Amniotic epithelial cell (primary cell): ENCODE data around the gene MIF.
"Not testable (repeated sequence)": the region's sequence is repeated elsewhere in the genome, so short reads cannot be mapped to it uniquely, and the experiment has no call there.

Experiments
- DNase-seq: peaks from one replicate; pipeline ENCODE4 v3.0.0-alpha.2; 2010; ENCODE audit warnings: low read depth

MIF gene

DNA sequence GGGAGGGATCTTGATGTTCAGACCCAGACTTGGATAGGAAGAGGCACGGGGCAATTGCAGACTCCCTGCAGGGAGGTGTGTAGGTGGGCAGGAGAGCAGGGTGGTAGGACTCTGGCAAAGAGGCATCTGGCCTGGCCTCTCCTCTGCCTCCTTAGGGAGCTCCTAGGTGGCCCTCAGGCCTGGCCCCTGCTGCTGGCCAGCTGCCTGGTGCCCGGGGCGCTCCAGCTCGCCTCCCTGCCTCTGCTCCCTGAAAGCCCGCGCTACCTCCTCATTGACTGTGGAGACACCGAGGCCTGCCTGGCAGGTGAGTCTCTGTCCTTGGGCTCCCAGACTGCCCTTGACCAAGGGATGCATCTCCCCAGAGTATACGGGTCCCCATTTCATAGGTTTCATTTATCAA, 16.6 kb upstream of the MIF start:
- no peak for DNase-seq

DNA sequence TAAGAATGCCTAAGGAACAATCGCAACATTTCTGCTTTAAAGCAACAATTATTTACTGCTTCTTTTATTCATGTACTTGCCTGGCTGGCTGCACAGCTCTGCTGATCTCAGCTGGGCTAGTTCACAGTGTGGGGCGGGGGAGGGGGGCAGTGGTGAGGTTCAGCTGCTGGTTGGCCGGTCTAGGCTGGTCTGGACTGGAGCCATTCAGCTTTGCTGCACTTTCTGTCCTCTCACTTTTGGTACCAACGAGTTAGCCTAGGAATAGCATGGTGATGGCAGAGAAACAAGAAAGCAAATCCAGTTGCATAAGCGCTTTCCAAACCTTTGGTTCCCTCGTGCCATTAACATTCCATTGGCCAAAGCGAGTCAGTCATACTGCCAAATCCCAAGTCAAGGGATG, 16.0 kb upstream of the MIF start:
- no peak for DNase-seq

DNA sequence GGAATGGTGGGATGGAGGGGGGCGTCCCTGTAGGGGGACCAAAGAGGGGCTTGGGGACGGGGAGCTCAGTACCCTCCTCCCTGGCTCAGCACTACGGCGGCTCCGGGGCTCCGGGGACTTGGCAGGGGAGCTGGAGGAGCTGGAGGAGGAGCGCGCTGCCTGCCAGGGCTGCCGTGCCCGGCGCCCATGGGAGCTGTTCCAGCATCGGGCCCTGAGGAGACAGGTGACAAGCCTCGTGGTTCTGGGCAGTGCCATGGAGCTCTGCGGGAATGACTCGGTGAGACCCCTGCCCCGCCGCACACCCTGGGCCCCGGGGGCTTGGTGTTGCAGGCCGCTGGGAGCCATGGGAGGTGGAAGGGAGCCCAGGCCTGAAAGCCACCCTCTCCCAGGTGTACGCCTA, 11.8 kb upstream of the MIF start:
- DNase-seq: no peak

DNA sequence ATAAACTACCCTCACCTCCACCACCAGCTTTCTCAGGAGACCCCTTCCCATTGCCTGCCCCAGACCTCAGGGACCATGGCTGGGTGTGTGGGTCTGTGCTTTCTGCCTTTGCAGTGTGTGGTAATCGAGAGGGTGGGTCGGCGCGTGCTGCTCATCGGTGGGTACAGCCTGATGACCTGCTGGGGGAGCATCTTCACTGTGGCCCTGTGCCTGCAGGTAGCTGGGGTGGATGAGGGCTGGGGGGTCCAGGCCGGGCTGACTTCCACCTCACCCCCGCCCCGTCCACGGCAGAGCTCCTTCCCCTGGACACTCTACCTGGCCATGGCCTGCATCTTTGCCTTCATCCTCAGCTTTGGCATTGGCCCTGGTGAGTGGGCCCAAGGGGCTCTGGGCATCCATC, 10.5 kb upstream of the MIF start:
- no peak for DNase-seq

DNA sequence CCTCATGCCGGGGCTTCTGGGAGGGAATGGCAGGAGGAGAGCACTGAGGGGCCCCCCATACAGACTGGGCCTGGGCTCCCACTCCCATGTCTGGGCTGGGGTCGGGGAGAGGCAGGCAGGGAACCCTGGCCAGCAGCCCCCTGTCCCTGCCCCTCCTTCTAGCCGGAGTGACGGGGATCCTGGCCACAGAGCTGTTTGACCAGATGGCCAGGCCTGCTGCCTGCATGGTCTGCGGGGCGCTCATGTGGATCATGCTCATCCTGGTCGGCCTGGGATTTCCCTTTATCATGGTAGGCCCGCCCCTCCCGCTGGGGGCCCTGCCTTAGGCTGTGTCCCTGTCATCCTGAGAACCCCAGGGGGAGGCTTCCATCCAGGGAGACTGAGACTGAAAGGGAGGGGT, 10.0 kb upstream of the MIF start:
- DNase-seq: no peak

DNA sequence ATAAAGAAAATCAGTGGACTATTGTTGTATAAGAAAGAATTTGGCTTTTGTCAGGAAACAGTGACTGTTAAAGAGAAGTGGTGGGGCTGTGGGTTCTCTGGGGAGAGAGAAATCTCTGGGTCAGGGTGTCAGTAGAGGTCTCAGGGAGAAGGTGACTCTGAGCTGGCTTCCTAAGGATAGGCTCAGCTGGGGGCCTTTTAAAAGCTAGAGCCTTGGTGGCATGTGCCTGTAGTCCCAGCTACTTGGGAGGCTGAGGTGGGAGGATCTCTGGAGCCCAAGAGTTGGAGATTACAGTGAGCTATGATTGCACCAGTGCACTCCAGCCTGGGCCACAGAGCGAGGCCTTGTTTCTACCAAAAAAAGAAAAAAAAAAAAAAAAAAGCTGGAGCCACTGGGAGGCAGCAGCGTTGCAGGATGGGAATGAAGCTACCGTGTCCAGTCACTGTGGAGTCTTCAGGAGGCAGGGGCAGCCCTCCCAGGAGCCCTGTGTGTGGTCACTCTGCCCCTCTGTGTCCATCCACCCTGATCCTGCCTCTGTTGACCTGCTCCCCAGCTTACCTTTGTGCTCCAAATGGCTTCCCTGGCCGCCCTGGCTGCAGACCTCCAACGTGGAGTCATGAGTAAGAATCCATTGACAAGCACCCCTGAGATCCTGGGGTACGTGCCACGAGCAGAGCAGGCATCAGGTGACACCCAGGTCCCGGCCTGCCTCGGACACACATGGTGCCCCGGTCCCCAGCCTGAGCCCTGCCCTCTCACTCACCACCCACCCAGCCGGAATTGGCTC, 5.4 kb upstream of the MIF start:
- peak; percentile 48 for DNase-seq

DNA sequence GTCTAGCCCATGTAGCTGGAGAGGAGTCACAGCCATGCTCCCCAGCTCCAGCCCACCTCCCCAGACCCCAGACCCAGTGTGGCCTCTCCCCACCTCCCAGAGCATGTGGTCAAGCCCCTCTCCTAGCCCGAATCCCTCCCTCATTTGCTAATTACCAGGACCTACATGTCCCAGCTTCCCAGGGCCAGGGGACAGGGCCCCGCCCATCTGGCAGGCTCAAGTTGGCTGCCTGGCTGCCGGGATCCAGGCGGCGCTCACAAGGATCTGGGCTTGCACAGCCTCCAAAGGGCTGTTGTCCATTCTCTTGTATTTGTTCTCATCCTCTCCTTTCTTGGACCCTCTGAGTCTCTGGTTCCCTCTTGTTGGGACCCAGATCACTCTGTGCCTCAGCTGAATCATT, 4.6 kb upstream of the MIF start:
- no peak for DNase-seq

DNA sequence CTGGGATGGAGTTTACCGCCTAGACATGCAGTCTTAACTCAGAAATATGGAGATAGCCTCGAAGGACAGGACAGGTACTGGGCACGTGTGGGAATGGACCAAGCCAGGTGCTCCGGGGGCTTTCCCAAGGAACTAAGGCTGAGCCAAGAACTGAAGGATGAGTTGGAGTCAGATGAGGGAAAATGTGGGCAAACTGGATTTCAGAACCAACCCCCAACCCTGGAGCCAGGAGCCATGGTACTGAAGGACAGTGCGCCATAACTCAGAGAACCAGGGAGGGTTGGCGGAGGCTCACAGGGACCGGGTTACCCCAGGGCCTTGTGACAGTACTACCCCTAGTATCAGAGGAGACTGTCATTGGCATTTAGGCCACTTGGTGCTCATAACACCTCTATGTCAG, 2.5 kb upstream of the MIF start:
- DNase-seq: no peak

DNA sequence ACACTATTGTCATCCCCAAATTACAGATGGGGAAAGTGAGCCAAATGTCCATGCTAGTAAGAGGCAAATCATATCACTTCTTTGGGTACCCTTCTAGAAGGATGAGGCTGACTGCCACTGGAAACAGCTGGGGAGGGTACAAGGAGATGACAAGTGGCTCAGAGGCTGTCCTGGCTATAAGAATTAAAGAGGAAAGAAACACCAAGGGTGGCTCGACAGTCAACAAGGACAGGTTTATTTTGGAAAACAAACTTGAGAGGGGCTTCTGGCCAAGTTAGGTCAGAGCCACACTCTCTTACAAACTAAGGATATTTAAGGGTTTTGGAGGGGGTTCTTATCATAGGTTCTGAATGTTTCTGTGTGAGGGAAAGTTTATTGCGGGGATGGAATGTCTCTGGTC, 2.1 kb upstream of the MIF start:
- no peak for DNase-seq

DNA sequence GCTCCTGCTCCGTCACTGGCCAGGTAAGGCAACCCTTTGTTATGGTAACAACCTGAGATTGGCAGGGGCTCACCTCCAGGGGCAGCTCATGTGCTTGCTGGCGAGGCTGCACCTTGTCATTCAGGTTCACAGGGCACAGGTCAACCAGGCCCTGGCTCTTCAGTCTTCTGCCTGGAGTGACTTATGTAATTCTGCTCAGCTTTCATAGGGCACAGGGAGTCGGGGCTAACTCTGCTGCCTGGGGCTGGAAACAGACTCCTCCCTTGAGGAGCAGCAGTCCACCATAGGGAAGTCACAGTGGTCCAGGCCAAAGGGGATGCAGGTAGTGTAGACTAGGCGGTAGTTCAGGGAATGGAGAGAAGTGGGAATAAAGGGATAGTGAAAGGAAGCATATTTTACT, 1.5 kb upstream of the MIF start:
- no peak for DNase-seq

DNA sequence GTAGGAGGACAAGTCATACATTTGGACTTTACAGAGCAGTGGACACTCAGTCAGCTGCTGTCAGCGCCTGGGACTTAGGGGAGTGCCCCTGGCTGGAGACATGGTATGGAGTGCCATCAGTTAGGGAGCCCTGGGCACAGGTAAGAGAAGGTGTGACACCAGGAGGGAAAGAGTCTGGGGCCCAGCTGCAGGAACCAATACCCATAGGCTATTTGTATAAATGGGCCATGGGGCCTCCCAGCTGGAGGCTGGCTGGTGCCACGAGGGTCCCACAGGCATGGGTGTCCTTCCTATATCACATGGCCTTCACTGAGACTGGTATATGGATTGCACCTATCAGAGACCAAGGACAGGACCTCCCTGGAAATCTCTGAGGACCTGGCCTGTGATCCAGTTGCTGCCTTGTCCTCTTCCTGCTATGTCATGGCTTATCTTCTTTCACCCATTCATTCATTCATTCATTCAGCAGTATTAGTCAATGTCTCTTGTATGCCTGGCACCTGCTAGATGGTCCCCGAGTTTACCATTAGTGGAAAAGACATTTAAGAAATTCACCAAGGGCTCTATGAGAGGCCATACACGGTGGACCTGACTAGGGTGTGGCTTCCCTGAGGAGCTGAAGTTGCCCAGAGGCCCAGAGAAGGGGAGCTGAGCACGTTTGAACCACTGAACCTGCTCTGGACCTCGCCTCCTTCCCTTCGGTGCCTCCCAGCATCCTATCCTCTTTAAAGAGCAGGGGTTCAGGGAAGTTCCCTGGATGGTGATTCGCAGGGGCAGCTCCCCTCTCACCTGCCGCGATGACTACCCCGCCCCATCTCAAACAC, 850 bp upstream of the MIF start:
- DNase-seq: no peak

DNA sequence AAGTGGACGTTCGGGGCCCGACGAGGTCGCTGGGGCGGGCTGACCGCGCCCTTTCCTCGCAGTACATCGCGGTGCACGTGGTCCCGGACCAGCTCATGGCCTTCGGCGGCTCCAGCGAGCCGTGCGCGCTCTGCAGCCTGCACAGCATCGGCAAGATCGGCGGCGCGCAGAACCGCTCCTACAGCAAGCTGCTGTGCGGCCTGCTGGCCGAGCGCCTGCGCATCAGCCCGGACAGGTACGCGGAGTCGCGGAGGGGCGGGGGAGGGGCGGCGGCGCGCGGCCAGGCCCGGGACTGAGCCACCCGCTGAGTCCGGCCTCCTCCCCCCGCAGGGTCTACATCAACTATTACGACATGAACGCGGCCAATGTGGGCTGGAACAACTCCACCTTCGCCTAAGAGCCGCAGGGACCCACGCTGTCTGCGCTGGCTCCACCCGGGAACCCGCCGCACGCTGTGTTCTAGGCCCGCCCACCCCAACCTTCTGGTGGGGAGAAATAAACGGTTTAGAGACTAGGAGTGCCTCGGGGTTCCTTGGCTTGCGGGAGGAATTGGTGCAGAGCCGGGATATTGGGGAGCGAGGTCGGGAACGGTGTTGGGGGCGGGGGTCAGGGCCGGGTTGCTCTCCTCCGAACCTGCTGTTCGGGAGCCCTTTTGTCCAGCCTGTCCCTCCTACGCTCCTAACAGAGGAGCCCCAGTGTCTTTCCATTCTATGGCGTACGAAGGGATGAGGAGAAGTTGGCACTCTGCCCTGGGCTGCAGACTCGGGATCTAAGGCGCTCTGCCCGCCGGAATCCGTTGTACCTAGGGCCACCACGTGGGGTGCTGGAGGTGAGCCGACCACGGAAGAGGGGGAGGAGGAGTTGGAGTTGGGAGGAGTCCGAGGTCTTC, 771 bp downstream of the MIF start:
- peak; percentile 83 for DNase-seq

DNA sequence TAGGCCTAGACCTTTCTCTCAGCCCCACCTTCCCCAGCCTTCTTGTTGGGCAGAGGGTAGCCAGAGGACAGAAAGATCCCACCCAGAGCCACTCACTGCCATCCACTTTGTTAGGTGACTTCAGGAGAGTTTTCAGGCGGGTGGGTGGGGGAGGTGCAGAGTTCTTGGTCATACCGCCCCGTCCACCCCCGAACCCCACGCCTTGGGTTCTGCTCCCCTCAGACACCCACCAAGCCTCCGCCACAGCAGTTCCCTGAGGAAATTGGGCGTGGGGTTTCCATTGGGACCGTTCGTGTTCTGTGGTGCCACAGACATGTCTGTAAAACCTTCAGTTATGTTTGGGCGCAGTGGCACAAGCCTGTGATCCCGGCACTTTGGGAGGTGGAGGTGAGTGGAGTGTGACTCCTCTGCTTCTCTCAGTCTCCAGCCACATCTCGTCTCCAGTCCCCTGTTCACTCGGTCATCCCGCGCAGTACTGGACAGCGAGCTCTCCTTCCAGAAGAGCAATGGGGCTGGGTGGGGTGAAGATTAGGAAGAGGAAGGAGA, 1.5 kb downstream of the MIF start:
- no peak for DNase-seq

DNA sequence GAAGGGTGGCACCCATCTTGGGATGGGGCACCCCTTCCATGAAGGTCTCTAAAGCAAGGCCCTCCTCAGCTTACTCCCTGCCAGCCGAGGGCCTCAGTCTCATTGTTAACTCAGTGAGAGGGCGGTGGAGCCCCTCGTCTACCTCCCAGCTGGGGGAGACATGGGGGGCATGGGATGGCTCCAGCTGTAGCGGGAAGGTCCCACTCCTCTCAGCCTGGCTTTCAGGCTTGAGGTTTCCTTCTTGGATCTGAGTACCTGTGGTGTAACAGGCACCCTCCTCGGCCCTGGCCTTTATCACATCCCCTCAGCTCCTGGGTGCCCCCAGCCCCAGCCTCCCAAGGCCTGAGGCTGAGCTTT, 2.0 kb downstream of the MIF start:
- DNase-seq: no peak

DNA sequence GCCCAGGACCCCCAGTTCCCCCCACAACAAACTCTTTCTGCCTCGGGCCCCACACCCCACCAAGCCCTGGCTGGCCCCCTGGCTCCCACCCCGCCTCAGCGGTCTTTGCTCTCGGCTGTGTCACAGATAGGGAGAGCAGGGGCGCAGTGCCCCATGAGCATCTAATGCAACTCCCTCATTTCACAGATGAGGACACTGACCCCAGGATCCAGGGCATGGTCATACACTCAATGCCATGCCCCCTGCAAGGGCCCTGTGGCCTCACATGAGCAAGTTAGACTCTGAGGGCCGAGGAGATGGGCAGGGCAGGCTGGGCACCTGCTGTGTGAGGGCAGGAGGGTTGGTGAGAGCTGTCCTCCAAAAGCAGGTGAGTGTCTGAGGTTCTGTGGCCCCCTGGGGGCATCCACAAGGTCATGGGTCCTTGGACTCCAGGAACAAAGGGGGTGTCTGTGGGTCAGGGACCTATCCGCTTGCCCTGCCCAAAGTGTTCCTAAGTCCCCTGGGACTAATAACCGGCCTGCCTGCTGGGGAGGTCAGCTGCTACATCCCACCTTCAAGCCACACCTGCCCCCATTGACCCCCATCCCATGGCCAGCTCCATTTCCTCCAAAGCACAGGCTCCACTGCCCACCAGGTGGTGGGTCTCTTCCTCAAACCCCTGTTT, 2.5 kb downstream of the MIF start:
- DNase-seq: no peak

DNA sequence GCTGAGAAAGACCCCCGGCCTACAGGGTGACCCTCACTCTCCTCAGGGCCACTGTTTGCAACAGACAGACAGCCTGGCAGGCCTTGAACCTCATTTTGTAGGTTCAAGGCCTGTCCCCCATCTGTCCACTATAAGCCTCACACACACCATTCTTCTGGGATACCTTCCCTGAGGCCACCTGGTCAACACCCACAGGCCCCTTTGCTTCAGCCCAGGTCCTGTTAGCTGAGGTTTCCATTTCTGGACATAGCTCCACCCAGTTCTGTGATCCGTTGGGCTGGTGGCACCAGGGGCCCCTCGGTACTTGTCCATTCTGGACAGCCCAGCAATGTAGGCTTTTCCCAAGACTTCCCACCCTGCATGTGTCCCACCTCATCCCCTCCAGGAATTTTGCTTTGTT, 3.1 kb downstream of the MIF start:
- DNase-seq: no peak

DNA sequence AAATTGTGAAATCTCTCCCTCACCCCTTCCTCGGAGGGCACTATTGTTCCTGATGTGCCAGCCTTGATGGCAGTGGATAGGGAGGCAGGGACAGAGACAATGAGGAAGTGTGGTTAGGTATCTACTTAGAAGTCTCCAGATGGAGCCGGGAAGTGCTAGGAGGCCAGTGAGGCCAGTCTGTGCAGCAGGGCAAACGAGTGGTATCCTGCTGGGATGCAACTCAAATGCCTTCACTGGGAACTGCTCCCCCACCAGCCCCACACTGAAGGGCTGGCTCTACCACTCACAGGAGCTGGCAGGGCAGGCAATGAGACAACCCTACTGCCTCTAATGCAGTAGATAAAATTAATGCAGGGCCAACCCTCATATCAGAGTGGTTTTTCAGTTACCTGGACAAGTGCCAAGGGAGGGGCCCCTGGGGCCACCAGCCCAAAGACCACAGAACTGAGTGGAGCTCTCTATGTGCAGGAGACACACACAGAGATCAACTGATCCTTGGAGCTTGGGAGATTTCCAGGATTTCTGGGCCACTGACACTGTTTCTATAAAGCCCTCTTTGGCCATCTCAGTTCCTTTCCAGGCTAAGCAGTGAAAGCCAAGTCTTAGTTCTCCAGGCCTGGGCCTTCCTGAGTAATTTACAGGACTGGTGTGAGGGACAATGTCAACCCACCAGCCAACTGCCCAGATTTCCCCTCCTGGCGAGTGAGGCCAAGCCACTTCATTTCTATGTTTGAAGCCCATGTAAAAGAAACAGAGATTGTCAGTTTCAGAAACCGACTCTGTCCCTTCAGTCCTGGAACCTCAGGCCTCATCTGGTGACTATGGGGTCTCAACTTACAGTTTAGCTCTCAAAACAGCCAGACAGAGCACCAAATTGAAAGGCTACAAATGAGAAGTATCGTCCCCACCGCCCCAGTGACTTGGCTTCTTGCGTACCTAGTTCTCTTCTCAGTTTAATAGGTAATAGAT, 4.1 kb downstream of the MIF start:
- no peak for DNase-seq

DNA sequence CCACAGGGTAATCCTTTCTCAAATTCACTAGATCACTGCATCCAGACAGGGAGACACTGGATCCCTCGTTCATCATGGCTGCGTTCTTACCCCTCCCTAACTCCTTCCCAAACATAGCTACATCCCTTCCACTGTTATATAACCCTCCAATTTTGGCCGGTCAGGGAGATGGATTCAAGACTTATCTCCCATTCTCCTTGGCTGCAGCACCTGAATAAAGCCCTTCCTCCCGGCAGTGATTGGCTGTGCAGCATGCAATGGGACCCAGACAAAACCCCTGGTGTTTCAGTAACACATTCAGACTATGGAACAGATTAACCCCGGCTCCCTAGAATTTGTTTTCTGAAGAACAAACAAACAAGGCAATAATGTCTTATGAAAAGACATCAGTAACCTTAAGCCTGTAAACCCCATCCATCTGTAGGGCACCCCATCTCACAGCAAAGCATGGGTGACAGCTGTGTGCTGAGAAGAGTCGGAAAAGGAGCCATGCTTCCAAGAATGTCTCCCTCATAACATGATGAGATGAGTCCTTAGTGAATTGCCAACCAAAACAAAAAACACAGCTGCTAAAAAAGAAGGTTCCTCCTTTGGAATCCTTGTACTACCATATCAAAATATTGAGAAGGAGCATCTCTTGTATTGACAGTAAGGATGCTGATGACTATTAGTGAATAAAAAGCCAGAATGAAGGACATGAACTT, 5.0 kb downstream of the MIF start:
- no peak for DNase-seq

DNA sequence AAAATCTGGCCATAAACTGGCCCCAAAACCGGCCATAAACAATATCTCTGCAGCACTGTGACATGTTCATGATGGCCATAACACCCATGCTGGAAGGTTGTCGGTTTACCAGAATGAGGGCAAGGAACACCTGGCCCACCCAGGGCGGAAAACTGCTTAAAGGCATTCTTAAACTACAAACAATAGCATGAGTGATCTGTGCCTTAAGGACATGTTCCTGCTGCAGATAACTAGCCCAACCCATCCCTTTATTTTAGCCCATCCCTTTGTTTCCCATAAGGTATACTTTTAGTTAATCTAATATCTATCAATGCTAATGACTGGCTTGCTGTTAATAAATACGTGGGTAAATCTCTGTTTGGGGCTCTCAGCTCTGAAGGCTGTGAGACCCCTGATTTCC, 6.0 kb downstream of the MIF start:
- DNase-seq: not testable (repeated sequence)

DNA sequence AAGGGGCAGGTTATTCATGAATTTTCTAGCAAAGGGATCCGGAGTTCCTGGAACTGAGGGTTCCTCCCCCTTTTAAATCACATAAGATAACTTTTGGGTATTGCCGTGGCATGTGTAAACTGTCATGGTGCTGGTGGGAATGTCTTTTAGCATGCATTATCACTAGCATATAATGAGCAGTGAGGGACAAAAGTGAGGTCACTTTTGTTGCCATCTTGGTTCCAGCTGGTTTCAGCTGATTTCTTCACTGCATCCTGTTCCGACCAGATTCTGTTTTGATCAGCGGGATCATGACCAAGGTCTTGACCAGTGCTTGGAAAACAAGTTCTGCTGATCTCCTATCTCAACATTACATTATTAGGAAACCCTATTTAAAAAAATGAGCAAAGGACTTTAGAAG, 7.4 kb downstream of the MIF start:
- no peak for DNase-seq
